ENCODE measurements around the gene RAD51.

The RAD51 gene

DNA sequence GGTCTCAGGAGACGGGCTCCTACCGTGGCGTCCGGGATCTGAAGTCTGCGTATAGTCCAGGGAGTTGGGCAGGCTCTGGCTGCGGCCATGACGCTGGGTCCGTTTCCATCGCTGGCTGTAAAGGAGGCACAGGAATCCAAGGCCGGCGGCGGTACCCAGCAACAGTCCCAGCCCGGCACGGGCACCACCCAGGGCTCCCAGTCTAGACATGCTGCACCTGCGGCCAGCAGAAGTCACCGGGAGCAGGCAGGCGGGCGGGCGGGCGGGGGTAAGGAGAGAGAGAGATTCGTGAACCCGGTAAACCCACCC lies 59.6 kb downstream of the RAD51 start:
- H3F3A ChIP-seq (ENCODE audit: insufficient read depth, low read length), result no peaks in the 10 kb centered on the region; the same call in 1 of the 2 replicates
- no peaks in the 10 kb centered on the region for H4K20me1 ChIP-seq (ENCODE audit: insufficient read depth, low read length)
- peaks cover 22% of the 10 kb centered on the region for H3K79me2 ChIP-seq (ENCODE audit: insufficient read depth, low read length)
- H3K9me3 ChIP-seq (ENCODE audit: low read length), result no peaks in the 10 kb centered on the region
- H3K36me3 ChIP-seq (ENCODE audit: insufficient read depth, low read length), result peaks cover 32% of the 10 kb centered on the region
- TF ChIP-seq EZH2 (IDR thresholded peaks at IDR 0.05; ENCODE audit: borderline replicate concordance, low read length), result no peak
- TF ChIP-seq, protein P1, sequence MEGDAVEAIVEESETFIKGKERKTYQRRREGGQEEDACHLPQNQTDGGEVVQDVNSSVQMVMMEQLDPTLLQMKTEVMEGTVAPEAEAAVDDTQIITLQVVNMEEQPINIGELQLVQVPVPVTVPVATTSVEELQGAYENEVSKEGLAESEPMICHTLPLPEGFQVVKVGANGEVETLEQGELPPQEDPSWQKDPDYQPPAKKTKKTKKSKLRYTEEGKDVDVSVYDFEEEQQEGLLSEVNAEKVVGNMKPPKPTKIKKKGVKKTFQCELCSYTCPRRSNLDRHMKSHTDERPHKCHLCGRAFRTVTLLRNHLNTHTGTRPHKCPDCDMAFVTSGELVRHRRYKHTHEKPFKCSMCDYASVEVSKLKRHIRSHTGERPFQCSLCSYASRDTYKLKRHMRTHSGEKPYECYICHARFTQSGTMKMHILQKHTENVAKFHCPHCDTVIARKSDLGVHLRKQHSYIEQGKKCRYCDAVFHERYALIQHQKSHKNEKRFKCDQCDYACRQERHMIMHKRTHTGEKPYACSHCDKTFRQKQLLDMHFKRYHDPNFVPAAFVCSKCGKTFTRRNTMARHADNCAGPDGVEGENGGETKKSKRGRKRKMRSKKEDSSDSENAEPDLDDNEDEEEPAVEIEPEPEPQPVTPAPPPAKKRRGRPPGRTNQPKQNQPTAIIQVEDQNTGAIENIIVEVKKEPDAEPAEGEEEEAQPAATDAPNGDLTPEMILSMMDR (IDR thresholded peaks at IDR 0.05; ENCODE audit: low read length), result no peak
- peak overlapping the region; percentile 98 for H3K4me2 ChIP-seq (ENCODE audit: low read length)
- H3K9ac ChIP-seq (ENCODE audit: low read length), result peak overlapping the region; percentile 93
- no peaks in the 10 kb centered on the region for H3K9me2 ChIP-seq (ENCODE audit: low read depth, low read length)
- peak overlapping the region; percentile 99 for H3K4me3 ChIP-seq (ENCODE audit: low read depth, low read length, poor library complexity, severe bottlenecking)
- H3K4me1 ChIP-seq (ENCODE audit: insufficient read depth, low read length, severe bottlenecking), result peaks cover 44% of the 10 kb centered on the region
- no peak overlapping the region for H2AFZ ChIP-seq (ENCODE audit: low read length)
- H3K27me3 ChIP-seq (ENCODE audit: insufficient read depth, low read length), result no peaks in the 10 kb centered on the region
- H3K27ac ChIP-seq (ENCODE audit: low read depth, low read length, poor library complexity, severe bottlenecking), result peak overlapping the region; percentile 13

DNA sequence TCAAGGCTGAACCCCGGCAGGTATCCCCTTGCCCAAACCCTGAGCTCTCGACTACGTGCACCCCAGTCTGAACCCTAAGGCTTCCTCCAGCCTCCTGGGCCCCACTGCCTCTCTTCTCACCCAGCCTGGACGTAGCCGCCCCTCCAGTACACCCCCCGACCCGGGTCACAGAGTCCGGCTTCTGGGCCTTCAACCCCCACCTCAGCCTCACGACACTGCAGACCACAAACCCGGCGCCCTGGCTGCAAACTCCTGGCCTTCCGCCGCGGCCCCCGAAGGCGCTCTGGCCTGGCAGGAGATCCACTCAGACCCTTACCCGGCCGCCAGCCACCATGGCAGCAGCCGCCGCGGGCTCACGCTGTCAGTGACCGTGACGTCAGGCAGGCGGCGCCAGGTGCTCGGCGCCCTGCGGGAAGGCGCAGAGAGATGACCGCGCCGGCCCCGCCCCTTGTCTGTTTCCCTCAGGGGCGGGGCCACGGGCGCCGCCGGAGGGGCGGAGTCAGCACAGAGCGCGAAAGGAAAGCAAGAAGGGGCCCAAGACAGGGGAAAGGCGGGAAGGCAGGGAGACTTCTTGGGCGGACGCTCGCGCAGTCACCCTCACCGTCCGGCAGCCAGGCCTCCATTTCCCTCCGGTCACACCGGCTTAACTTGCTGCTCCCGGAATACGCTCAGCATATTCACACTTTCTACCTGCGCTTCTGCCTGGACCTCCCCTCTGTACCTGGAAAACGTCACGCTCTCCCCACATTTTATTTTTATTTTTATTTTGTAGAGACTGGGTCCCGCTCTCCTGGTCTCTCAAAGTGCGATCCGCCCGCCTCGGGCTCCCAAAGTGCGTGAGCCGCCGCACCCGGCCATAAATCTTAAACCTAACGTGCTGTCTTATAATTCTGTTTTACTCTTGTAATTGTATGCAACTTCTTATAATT lies 60.2 kb downstream of the RAD51 start, which contains the start of gene RMDN3:
RMDN3 (minus strand) TSS at position 372 of the 929 bp plus-strand sequence. CDS start 471 bp downstream, outside the sequence.
- H4K20me1 ChIP-seq (ENCODE audit: insufficient read depth, low read length), result no peaks in the 10 kb centered on the region
- H3K27me3 ChIP-seq (ENCODE audit: insufficient read depth, low read length), result no peaks in the 10 kb centered on the region
- H2AFZ ChIP-seq (ENCODE audit: low read length), result peak within 1 kb of the TSS; percentile 22; the same call in 1 of the 2 replicates
- H3F3A ChIP-seq (ENCODE audit: insufficient read depth, low read length), result no peaks in the 10 kb centered on the region; the same call in 1 of the 2 replicates
- H3K4me3 ChIP-seq (ENCODE audit: low read depth, low read length, poor library complexity, severe bottlenecking), result peak within 1 kb of the TSS; percentile 99
- H3K4me2 ChIP-seq (ENCODE audit: low read length), result peak within 1 kb of the TSS; percentile 98
- peaks cover 22% of the 10 kb centered on the region for H3K79me2 ChIP-seq (ENCODE audit: insufficient read depth, low read length)
- H3K9me2 ChIP-seq (ENCODE audit: low read depth, low read length), result no peaks in the 10 kb centered on the region
- TF ChIP-seq, protein P1 (IDR thresholded peaks at IDR 0.05; ENCODE audit: low read length), result no peak
- TF ChIP-seq EZH2 (IDR thresholded peaks at IDR 0.05; ENCODE audit: borderline replicate concordance, low read length), result no peak
- H3K27ac ChIP-seq (ENCODE audit: low read depth, low read length, poor library complexity, severe bottlenecking), result peak within 1 kb of the TSS; percentile 85
- peaks cover 50% of the 10 kb centered on the region for H3K4me1 ChIP-seq (ENCODE audit: insufficient read depth, low read length, severe bottlenecking)
- no peaks in the 10 kb centered on the region for H3K9me3 ChIP-seq (ENCODE audit: low read length)
- H3K9ac ChIP-seq (ENCODE audit: low read length), result peak within 1 kb of the TSS; percentile 93
- H3K36me3 ChIP-seq (ENCODE audit: insufficient read depth, low read length), result peaks cover 28% of the 10 kb centered on the region

DNA sequence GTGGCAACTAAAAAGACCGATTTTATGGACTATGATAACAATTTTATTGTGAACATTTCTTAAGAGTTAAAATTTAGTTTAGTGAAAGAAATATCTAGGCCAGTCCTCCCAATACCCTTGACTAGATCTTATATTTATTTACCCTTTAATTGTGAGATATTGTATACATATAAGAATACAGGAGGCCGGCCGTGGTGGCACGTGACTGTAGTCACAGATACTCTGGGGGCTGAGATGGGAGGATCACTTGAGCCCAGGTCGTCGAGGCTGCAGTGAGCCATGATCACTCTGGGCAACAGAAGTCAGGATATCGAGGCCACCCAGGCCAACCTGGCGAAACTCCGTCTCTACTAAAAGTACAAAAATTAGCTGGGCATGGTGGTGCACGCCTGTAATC lies 60.8 kb downstream of the RAD51 start:
- Histone ChIP-seq H3K9me3 (ENCODE audit: low read length) (no peaks in the 10 kb centered on the region), H3K36me3 (ENCODE audit: insufficient read depth, low read length) (peaks cover 22% of the 10 kb centered on the region), H3K9ac (ENCODE audit: low read length) (peak overlapping the region; percentile 93), H3K27me3 (ENCODE audit: insufficient read depth, low read length) (no peaks in the 10 kb centered on the region), H4K20me1 (ENCODE audit: insufficient read depth, low read length) (no peaks in the 10 kb centered on the region), H3K79me2 (ENCODE audit: insufficient read depth, low read length) (peaks cover 22% of the 10 kb centered on the region), H3F3A (ENCODE audit: insufficient read depth, low read length) (peaks cover 3% of the 10 kb centered on the region; the same call in 1 of the 2 replicates), H3K4me3 (ENCODE audit: low read depth, low read length, poor library complexity, severe bottlenecking) (peak overlapping the region; percentile 99), H3K4me1 (ENCODE audit: insufficient read depth, low read length, severe bottlenecking) (peaks cover 56% of the 10 kb centered on the region), H3K9me2 (ENCODE audit: low read depth, low read length) (no peaks in the 10 kb centered on the region), H3K27ac (ENCODE audit: low read depth, low read length, poor library complexity, severe bottlenecking) (peak overlapping the region; percentile 85), H3K4me2 (ENCODE audit: low read length) (peak overlapping the region; percentile 98), H2AFZ (ENCODE audit: low read length) (peak overlapping the region; percentile 22; the same call in 1 of the 2 replicates)
- no peak for TF ChIP-seq EZH2 (IDR thresholded peaks at IDR 0.05; ENCODE audit: borderline replicate concordance, low read length)
- TF ChIP-seq, protein P1 (IDR thresholded peaks at IDR 0.05; ENCODE audit: low read length), result no peak
